ENCODE data around the gene PCDH9.

PCDH9 gene

GRCh38 chr13:66996503-66996902, 233.6 kb downstream of the PCDH9 start:
- no peak for TF ChIP-seq CTCF (IDR thresholded peaks at IDR 0.05)

GRCh38 chr13:66995203-66995611, 234.9 kb downstream of the PCDH9 start:
- no peak for TF ChIP-seq CTCF (IDR thresholded peaks at IDR 0.05)

GRCh38 chr13:66994517-66995202, 235.5 kb downstream of the PCDH9 start:
- no peak; the same call in 1 of the 2 replicates for TF ChIP-seq CTCF (IDR thresholded peaks at IDR 0.05)

- peak; percentile 48 for TF ChIP-seq CTCF (IDR thresholded peaks at IDR 0.05)
Observed at GRCh38 chr13:66994097-66994496, 236.0 kb downstream of the PCDH9 start.

GRCh38 chr13:66992719-66993118, 237.4 kb downstream of the PCDH9 start:
- no peak for TF ChIP-seq CTCF (IDR thresholded peaks at IDR 0.05)

GRCh38 chr13:66992183-66992582, 238.0 kb downstream of the PCDH9 start:
- no peak for TF ChIP-seq CTCF (IDR thresholded peaks at IDR 0.05)

- TF ChIP-seq CTCF (IDR thresholded peaks at IDR 0.05): no peak
Observed at GRCh38 chr13:66984241-66984640, 245.9 kb downstream of the PCDH9 start.

GRCh38 chr13:66981912-66982311, 248.2 kb downstream of the PCDH9 start:
- no peak for TF ChIP-seq CTCF (IDR thresholded peaks at IDR 0.05)

Data from LNCAP (cell line).